GM18508 (cell line): ENCODE data around the gene GYS2.
A peak's percentile ranks its signal among the peaks of the same experiment; 100 is the strongest.

Source experiments
- ATAC-seq: cut with Tn5 transposase; IDR thresholded peaks from one replicate; pipeline ENCODE4 v1.9.1; 2021; ENCODE audit warnings: moderate number of reproducible peaks; ENCODE audit not compliant: insufficient read depth, unreplicated experiment

Gene GYS2

GRCh38 chr12:21518451-21518850 is 86.2 kb downstream of the GYS2 start:
- ATAC-seq: no peak

- ATAC-seq: no peak
Measured at GRCh38 chr12:21516281-21516680, 88.4 kb downstream of the GYS2 start.

- ATAC-seq: peak; percentile 76
Measured at GRCh38 chr12:21509768-21510167, 94.9 kb downstream of the GYS2 start.

GRCh38 chr12:21507849-21508248 is 96.8 kb downstream of the GYS2 start:
- ATAC-seq: no peak

GRCh38 chr12:21505888-21506287 is 98.8 kb downstream of the GYS2 start:
- no peak for ATAC-seq

- no peak for ATAC-seq
Measured at GRCh38 chr12:21502872-21503271, 101.8 kb downstream of the GYS2 start.

- ATAC-seq: no peak
Measured at GRCh38 chr12:21502164-21502496, 102.5 kb downstream of the GYS2 start.

- ATAC-seq: peak; percentile 98
Measured at GRCh38 chr12:21501258-21502163, 103.1 kb downstream of the GYS2 start, which contains the start of the genes GOLT1B and RECQL. Gene GOLT1B, plus strand, starts transcription at chr12:21501789. Its CDS starts 135 bp downstream, at chr12:21501924. Gene RECQL, minus strand, starts transcription at chr12:21501635. Its CDS starts 2,065 bp downstream, at chr12:21499570.

GRCh38 chr12:21500786-21501257 is 103.8 kb downstream of the GYS2 start:
- no peak for ATAC-seq

GRCh38 chr12:21499765-21500164 is 104.9 kb downstream of the GYS2 start:
- no peak for ATAC-seq
